HCT116 (cell line): ENCODE data around the gene PRSS1. TPM values are rescaled to one million over a fixed set of nuclear protein-coding genes. Genes with fewer than 3 reads are reported as not detected.

ENCODE experiments used
- ATAC-seq: fragments of 200-7000 bp; cut with Tn5 transposase; 2 replicates; pipeline ENCODE4 v1.9.1; 2020; ENCODE audit warnings: mild to moderate bottlenecking, moderate library complexity
- BruUV-seq: library from RNA; stranded (reverse); fragments of 400-500 nt; replicated peaks from 2 replicates; lab custom pipeline; 2021; lab: Mats Ljungman, UMichigan
- CTCF ChIA-PET: fragments of 300-600 bp; sonication (Branson Sonifier 250); formaldehyde crosslinking; loops from one replicate; lab custom pipeline; 2021; ENCODE audit warnings: antibody characterized with exemption; lab: Charles Lee
- POLR2A ChIA-PET: fragments of 300-600, 350-600 bp; sonication (Branson Sonifier 250); formaldehyde crosslinking; loops from one replicate; lab custom pipeline; 2021; ENCODE audit warnings: antibody characterized with exemption; lab: Charles Lee
- RAD21 ChIA-PET, 2 experiments: fragments of 300-600 bp; sonication (Branson Sonifier 250); formaldehyde crosslinking; loops; one replicate each; lab custom pipeline; 2023; ENCODE audit warnings: low total read pairs in 2 of 2; ENCODE audit not compliant: uncharacterized antibody in 2 of 2, unreplicated experiment in 2 of 2, low non-redundant PET in 1 of 2; lab: Charles Lee
- DNase-seq: peaks from one replicate; pipeline ENCODE4 v3.0.0-alpha.2; 2010; ENCODE audit warnings: low read depth, low spot score
- H2AFZ ChIP-seq: fragments of 200-600 bp; shearing (Covaris generic), sonication (generic); 2 replicates; pipeline ENCODE4 v1.6.1; 2017; ENCODE audit warnings: low read depth, mixed run types, mixed read lengths, antibody characterized with exemption, low read length; ENCODE audit not compliant: poor library complexity, severe bottlenecking
- H3K27ac ChIP-seq: 2 replicates; pipeline ENCODE4 v1.5.1; 2012; ENCODE audit warnings: low read depth, low read length
- H3K27me3 ChIP-seq: fragments of 200-600 bp; sonication (generic); 2 replicates; pipeline ENCODE4 v1.6.1; 2016; ENCODE audit warnings: mixed run types, low read length, mixed read lengths; ENCODE audit not compliant: insufficient read depth
- H3K36me3 ChIP-seq, 2 experiments: fragments of 200-500 bp in 1 of 2; fragments of 200-600 bp in 1 of 2; sonication (Bioruptor generic) in 1 of 2; sonication (generic) in 1 of 2; 2 replicates each; pipeline versions ENCODE4 v1.5.1 to v1.6.1; 2014 to 2016; ENCODE audit warnings: low read length in 2 of 2, inconsistent platforms in 1 of 2, mixed read lengths in 1 of 2, mixed run types in 1 of 2; ENCODE audit not compliant: insufficient read depth in 2 of 2, control insufficient read depth in 1 of 2
- H3K4me1 ChIP-seq, 2 experiments: fragments of 200-600 bp in 1 of 2; sonication (generic) in 1 of 2; 2 replicates each; pipeline versions ENCODE4 v1.5.1 to v1.6.1; 2012 to 2017; ENCODE audit warnings: low read length in 2 of 2, inconsistent platforms in 1 of 2, mild to moderate bottlenecking in 1 of 2, mixed read lengths in 1 of 2, mixed run types in 1 of 2, moderate library complexity in 1 of 2; ENCODE audit not compliant: insufficient read depth in 2 of 2, control insufficient read depth in 1 of 2
- H3K4me2 ChIP-seq: fragments of 200-600 bp; sonication (generic); 2 replicates; pipeline ENCODE4 v1.6.1; 2017; ENCODE audit warnings: mixed run types, low read length, mixed read lengths
- H3K4me3 ChIP-seq, 2 experiments: fragments of 200-600 bp in 1 of 2; sonication (generic) in 1 of 2; replicated peaks in 1 of 2; 2 replicates each; pipeline ENCODE4 v1.5.1; 2011 to 2016; ENCODE audit warnings: low read length in 2 of 2, control low read depth in 1 of 2, low read depth in 1 of 2, mild to moderate bottlenecking in 1 of 2, mixed read lengths in 1 of 2, mixed run types in 1 of 2
- H3K79me2 ChIP-seq: fragments of 200-600 bp; sonication (generic); 2 replicates; pipeline ENCODE4 v1.6.1; 2017; ENCODE audit warnings: mild to moderate bottlenecking, mixed run types, low read length, moderate library complexity, mixed read lengths; ENCODE audit not compliant: insufficient read depth
- H3K9ac ChIP-seq: fragments of 200-600 bp; sonication (generic); 2 replicates; pipeline ENCODE4 v1.6.1; 2016; ENCODE audit warnings: low read length, mixed read lengths
- H3K9me2 ChIP-seq: fragments of 200-600 bp; sonication (generic), shearing (Covaris generic); 2 replicates; pipeline ENCODE4 v1.6.1; 2017; ENCODE audit warnings: mixed run types, mild to moderate bottlenecking, moderate library complexity; ENCODE audit not compliant: insufficient read depth
- H3K9me3 ChIP-seq, 2 experiments: fragments of 200-500 bp in 1 of 2; fragments of 200-600 bp in 1 of 2; sonication (Bioruptor generic) in 1 of 2; sonication (generic) in 1 of 2; 2 replicates each; pipeline ENCODE4 v1.6.1; 2014 to 2017; ENCODE audit warnings: low read length in 2 of 2, mixed read lengths in 2 of 2, inconsistent platforms in 1 of 2, low read depth in 1 of 2, mild to moderate bottlenecking in 1 of 2, mixed run types in 1 of 2, moderate library complexity in 1 of 2; ENCODE audit not compliant: control insufficient read depth in 1 of 2, insufficient read depth in 1 of 2
- H4K20me1 ChIP-seq: fragments of 200-600 bp; sonication (generic), shearing (Covaris generic); 2 replicates; pipeline ENCODE4 v1.6.1; 2017; ENCODE audit warnings: mixed run types, mild to moderate bottlenecking, moderate library complexity; ENCODE audit not compliant: insufficient read depth
- ATF3 ChIP-seq: IDR thresholded peaks from 2 replicates; pipeline ENCODE4 v1.6.1; 2012
- CBX3 ChIP-seq: IDR thresholded peaks from 2 replicates; pipeline ENCODE4 v1.6.1; 2012; ENCODE audit warnings: low read depth
- CEBPB ChIP-seq: IDR thresholded peaks from 2 replicates; pipeline ENCODE4 v1.6.1; 2012; ENCODE audit warnings: low read depth
- CTCF ChIP-seq, 3 experiments: fragments of 200-600 bp in 1 of 3; sonication (generic) in 1 of 3; IDR thresholded peaks in 2 of 3; conservative IDR thresholded peaks in 1 of 3; 2 replicates each; pipeline ENCODE4 v1.5.1; 2012 to 2017; ENCODE audit warnings: low read depth in 2 of 3, low read length in 2 of 3, antibody characterized with exemption in 1 of 3, borderline replicate concordance in 1 of 3, control low read depth in 1 of 3, mild to moderate bottlenecking in 1 of 3, mixed read lengths in 1 of 3, mixed run types in 1 of 3, moderate library complexity in 1 of 3; ENCODE audit not compliant: insufficient read depth in 1 of 3
- EGR1 ChIP-seq: IDR thresholded peaks from 2 replicates; pipeline ENCODE4 v1.6.1; 2012; ENCODE audit warnings: low read depth
- EZH2 ChIP-seq: fragments of 200-600 bp; sonication (generic); IDR thresholded peaks from 2 replicates; pipeline ENCODE4 v1.6.1; 2017; ENCODE audit warnings: antibody characterized with exemption, mixed run types
- EZH2phosphoT487 ChIP-seq: fragments of 200-600 bp; IDR thresholded peaks from 2 replicates; pipeline ENCODE4 v1.6.1; 2018; ENCODE audit warnings: antibody characterized with exemption, borderline replicate concordance
- JUND ChIP-seq: IDR thresholded peaks from 2 replicates; pipeline ENCODE4 v1.6.1; 2012
- MAX ChIP-seq: IDR thresholded peaks from 2 replicates; pipeline ENCODE4 v1.6.1; 2012
- POLR2A ChIP-seq: IDR thresholded peaks from 2 replicates; pipeline ENCODE4 v1.7.0; 2011; ENCODE audit warnings: borderline replicate concordance; ENCODE audit not compliant: insufficient read depth, insufficient read length; ENCODE audit errors: extremely low read depth
- POLR2AphosphoS5 ChIP-seq: IDR thresholded peaks from 2 replicates; pipeline ENCODE4 v1.6.1; 2011; ENCODE audit warnings: mild to moderate bottlenecking, low read depth, low read length, moderate library complexity
- RAD21 ChIP-seq: IDR thresholded peaks from 2 replicates; pipeline ENCODE4 v1.6.1; 2012; ENCODE audit warnings: low read depth, mild to moderate bottlenecking
- REST ChIP-seq: IDR thresholded peaks from 2 replicates; pipeline ENCODE4 v1.6.1; 2012; ENCODE audit warnings: low read depth
- SIN3A ChIP-seq: IDR thresholded peaks from 2 replicates; pipeline ENCODE4 v1.6.1; 2012; ENCODE audit warnings: low read depth
- SP1 ChIP-seq: IDR thresholded peaks from 2 replicates; pipeline ENCODE4 v1.6.1; 2012; ENCODE audit warnings: low read depth
- SRF ChIP-seq: IDR thresholded peaks from 2 replicates; pipeline ENCODE4 v1.6.1; 2012; ENCODE audit warnings: low read depth
- ZBTB33 ChIP-seq: IDR thresholded peaks from 2 replicates; pipeline ENCODE4 v1.6.1; 2011; ENCODE audit warnings: mild to moderate bottlenecking, low read length, moderate library complexity; ENCODE audit not compliant: insufficient replicate concordance; ENCODE audit errors: extremely low read depth
- ZFX ChIP-seq: fragments of 450-650 bp; IDR thresholded peaks from 2 replicates; pipeline ENCODE4 v1.6.1; 2017
- ZNF274 ChIP-seq: fragments of 200-500 bp; sonication (Bioruptor generic); IDR thresholded peaks from 2 replicates; pipeline ENCODE4 v1.6.1; 2014; ENCODE audit warnings: mild to moderate bottlenecking, low read depth, low read length, inconsistent platforms
- intact Hi-C: fragments of 100-400 bp; cut with micrococcal nuclease; formaldehyde crosslinking; loops from 2 replicates; pipeline ENCODE4 v1.10.0; 2022
- total RNA-seq: library from RNA; stranded (reverse); gene quantifications from one replicate; pipeline ENCODE4 v1.2.1, GENCODE V29; 2021; ENCODE audit not compliant: unreplicated experiment

Gene PRSS1
- total RNA-seq, 1 experiment from 2014 or later = 14.6 TPM

GRCh38 chr7:142759433-142759832 is 10.2 kb downstream of the PRSS1 start:
- H3K36me3 ChIP-seq = no peaks in the 10 kb centered on the region
- no peak overlapping the region for H3K4me2 ChIP-seq
- H4K20me1 ChIP-seq = no peaks in the 10 kb centered on the region
- POLR2A ChIA-PET = no interaction called here
- H3K4me1 ChIP-seq = no peaks in the 10 kb centered on the region
- no peaks in the 10 kb centered on the region for H3K9me2 ChIP-seq
- H2AFZ ChIP-seq = no peak overlapping the region
- H3K27ac ChIP-seq = no peak overlapping the region
- RAD21 ChIA-PET = no interaction called here
- CTCF ChIA-PET = no interaction called here
- DNase-seq (no peak), ATAC-seq (no peak)
- no peak for TF ChIP-seq ZNF274
- no peak for TF ChIP-seq SIN3A
- TF ChIP-seq POLR2AphosphoS5 = no peak
- TF ChIP-seq CEBPB = no peak
- no peak for TF ChIP-seq MAX
- no peak for TF ChIP-seq ATF3
- TF ChIP-seq ZFX = no peak
- no peak for TF ChIP-seq ZBTB33
- TF ChIP-seq EZH2 = no peak
- no peak for TF ChIP-seq POLR2A
- TF ChIP-seq SP1 = no peak
- TF ChIP-seq CBX3 = no peak
- TF ChIP-seq JUND = no peak
- no peak for TF ChIP-seq REST
- TF ChIP-seq EGR1 = no peak
- no peak for TF ChIP-seq RAD21
- no peak for TF ChIP-seq SRF
- TF ChIP-seq CTCF (IDR thresholded peaks at IDR 0.05 in 2 of 3, conservative IDR thresholded peaks at IDR 0.05 in 1 of 3; ENCODE audit: borderline replicate concordance in 1 of 3, insufficient read depth in 1 of 3, low read depth in 2 of 3, low read length in 2 of 3) = no peak
- no peak for TF ChIP-seq EZH2phosphoT487
- no peaks in the 10 kb centered on the region for H3K79me2 ChIP-seq
- no peaks in the 10 kb centered on the region for H3K9me3 ChIP-seq
- peaks cover 38% of the 10 kb centered on the region for H3K27me3 ChIP-seq
- BruUV-seq = no TSS peak
- no peak overlapping the region for H3K9ac ChIP-seq
- H3K4me3 ChIP-seq = no peak overlapping the region
- intact Hi-C loops = no loop called here
